PC-9 (cell line): ENCODE data around the gene ZNF688.

Source experiments
- CTCF ChIP-seq: fragments of 200-600 bp; sonication (generic); conservative IDR thresholded peaks from 2 replicates; pipeline ENCODE4 v1.6.1; 2017; ENCODE audit warnings: mixed run types, antibody characterized with exemption, mild to moderate bottlenecking, moderate library complexity
- EZH2 ChIP-seq: fragments of 200-600 bp; sonication (generic); IDR thresholded peaks from 2 replicates; pipeline ENCODE4 v1.8.0; 2017; ENCODE audit warnings: antibody characterized with exemption, low read depth

- no peak for TF ChIP-seq EZH2
- TF ChIP-seq CTCF: no peak
These were observed 32.4 kb upstream of the ZNF688 start for GRCh38 chr16:30603945-30604315.
